ENCODE data around the gene PADI3.

Gene PADI3

DNA sequence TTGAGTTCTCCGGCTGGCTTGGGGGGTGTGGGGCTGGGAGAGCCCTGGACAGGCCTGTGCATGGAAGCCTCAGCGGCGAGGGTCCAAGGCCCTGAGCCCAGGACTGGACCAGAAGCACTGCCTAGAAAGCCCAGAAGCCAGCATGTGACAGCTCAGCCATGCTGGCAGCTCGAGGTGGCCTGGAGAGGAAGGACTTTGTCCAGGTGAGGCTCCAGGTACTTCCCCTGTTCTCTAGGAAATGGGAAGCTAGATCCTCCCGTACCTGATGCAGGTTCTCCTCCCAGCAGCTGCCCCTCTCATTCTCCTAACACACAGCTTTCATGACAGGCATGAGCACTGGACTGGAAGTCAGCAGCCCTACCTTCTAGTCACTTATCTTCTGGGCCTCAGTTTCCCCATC is 6.4 kb downstream of the PADI3 start:
- peaks cover 2% of the 10 kb centered on the region for H3K27me3 ChIP-seq (ENCODE audit: control insufficient read depth, insufficient read depth, low read length)

DNA sequence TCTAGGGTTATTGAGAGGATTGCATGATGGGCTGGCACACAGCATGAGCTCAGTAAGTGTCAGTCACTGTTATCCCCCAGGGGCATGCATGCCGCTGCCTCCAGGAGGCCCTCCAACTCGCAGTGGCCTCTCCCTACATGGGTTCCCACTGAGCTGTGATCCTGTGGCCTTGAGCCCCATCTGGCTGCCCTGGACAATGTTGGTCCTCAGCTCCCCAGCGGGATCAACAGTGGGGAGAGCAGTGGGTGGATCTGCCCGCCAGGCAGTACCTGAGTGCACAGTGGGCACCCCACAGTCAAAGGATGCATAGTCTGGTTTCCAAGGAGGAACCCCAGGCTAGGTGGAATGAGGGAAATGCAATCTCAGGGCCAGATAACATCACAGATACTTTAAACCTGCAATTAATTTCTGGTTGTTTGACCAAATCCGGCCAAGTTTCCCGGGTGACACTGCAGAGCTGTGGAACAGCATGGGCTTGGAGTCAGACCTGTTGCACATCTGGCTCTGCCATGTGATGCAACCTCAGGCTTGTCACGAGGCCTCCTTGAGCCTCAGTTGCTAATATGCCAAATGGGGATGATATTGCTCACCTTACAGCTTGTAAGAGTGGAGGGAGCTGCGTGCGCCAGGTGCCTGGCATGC is 9.3 kb downstream of the PADI3 start:
- H3K4me3 ChIP-seq (ENCODE audit: low read length) = no peak overlapping the region
- H3K27me3 ChIP-seq (ENCODE audit: control insufficient read depth, insufficient read depth, low read length) = peaks cover 1% of the 10 kb centered on the region
- no peaks in the 10 kb centered on the region for H3K36me3 ChIP-seq (ENCODE audit: control insufficient read depth, insufficient read depth, low read length)
- H3K9ac ChIP-seq (ENCODE audit: low read length) = no peak overlapping the region
- no peaks in the 10 kb centered on the region for H3K4me1 ChIP-seq (ENCODE audit: control insufficient read depth, insufficient read depth, low read length)
- no peak overlapping the region for H3K27ac ChIP-seq (ENCODE audit: low read depth, low read length)

More for the DNA sequence above, 6.4 kb downstream of the PADI3 start:
- H3K36me3 ChIP-seq (ENCODE audit: control insufficient read depth, insufficient read depth, low read length) = no peaks in the 10 kb centered on the region
- H3K27ac ChIP-seq (ENCODE audit: low read depth, low read length) = no peak overlapping the region
- no peak overlapping the region for H3K4me3 ChIP-seq (ENCODE audit: low read length)
- H3K4me1 ChIP-seq (ENCODE audit: control insufficient read depth, insufficient read depth, low read length) = no peaks in the 10 kb centered on the region
- H3K9ac ChIP-seq (ENCODE audit: low read length) = no peak overlapping the region

DNA sequence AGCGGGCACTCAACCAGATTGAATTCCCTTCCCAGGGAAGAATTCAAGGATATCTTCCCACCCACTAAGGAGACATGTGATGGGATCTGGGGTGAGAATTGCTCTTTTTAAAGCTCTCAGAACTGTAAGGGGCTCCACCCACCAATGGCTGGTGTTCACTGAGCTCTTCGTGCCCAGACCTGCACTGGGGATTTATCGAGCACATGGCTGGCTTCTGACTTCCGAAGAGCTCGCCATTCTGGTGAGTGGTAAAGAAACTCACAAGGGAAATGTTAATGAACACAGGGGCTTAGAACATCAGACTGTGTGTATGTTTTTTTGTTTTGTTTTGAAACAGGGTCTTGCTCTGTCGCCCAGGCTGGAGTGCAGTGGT is 9.8 kb downstream of the PADI3 start:
- H3K27ac ChIP-seq (ENCODE audit: low read depth, low read length) = no peak overlapping the region
- H3K9ac ChIP-seq (ENCODE audit: low read length) = no peak overlapping the region
- H3K36me3 ChIP-seq (ENCODE audit: control insufficient read depth, insufficient read depth, low read length) = no peaks in the 10 kb centered on the region
- H3K27me3 ChIP-seq (ENCODE audit: control insufficient read depth, insufficient read depth, low read length) = no peaks in the 10 kb centered on the region
- H3K4me3 ChIP-seq (ENCODE audit: low read length) = no peak overlapping the region
- H3K4me1 ChIP-seq (ENCODE audit: control insufficient read depth, insufficient read depth, low read length) = no peaks in the 10 kb centered on the region

DNA sequence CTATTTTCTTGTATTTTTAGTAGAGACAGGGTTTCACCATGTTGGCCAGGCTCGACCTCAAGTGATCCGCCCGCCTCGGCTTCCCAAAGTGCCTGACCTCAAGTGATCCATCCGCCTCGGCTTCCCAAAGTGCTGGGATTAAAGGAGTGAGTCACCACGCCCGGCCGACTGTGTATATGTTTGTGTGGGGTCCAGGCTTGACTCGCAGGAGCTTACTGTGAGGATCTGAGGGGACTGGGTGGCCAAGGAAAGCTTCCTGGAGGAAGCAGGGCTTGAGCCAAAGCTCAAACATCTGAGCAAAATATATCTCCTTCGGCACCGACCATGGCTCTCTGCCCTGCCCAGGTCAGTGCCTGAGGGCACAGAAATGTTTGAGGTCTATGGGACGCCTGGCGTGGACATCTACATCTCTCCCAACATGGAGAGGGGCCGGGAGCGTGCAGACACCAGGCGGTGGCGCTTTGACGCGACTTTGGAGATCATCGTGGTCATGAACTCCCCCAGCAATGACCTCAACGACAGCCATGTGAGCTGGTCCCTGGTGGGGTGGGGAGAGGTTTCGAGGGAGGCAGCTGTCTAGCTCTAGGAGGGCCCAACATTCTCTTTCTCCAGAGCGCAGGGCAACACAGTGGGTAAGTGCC is 10.5 kb downstream of the PADI3 start:
- Histone ChIP-seq H3K27me3 (ENCODE audit: control insufficient read depth, insufficient read depth, low read length) (no peaks in the 10 kb centered on the region), H3K27ac (ENCODE audit: low read depth, low read length) (no peak overlapping the region), H3K36me3 (ENCODE audit: control insufficient read depth, insufficient read depth, low read length) (no peaks in the 10 kb centered on the region), H3K9ac (ENCODE audit: low read length) (no peak overlapping the region), H3K4me3 (ENCODE audit: low read length) (no peak overlapping the region), H3K4me1 (ENCODE audit: control insufficient read depth, insufficient read depth, low read length) (no peaks in the 10 kb centered on the region)

DNA sequence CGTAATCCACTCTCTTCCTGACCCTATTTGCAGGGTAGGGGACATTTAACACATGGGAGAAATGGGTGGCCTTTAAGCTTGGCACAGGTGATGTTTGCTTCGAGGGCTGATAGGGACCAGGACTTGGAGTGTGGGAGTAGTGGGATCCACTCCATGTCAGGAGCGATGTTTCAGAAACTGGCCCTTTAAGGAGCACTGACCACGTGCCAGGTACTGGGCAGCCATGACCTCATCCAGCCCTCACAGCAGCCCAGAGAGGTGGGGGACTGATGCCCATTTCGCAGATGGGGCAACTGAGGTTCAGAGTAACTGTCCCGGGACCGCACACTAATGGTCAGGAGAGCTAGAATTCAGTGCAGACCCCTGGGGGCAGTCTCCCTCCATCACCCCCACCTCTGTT is 11.4 kb downstream of the PADI3 start:
- H3K4me1 ChIP-seq (ENCODE audit: control insufficient read depth, insufficient read depth, low read length) = no peaks in the 10 kb centered on the region
- H3K4me3 ChIP-seq (ENCODE audit: low read length) = no peak overlapping the region
- H3K36me3 ChIP-seq (ENCODE audit: control insufficient read depth, insufficient read depth, low read length) = no peaks in the 10 kb centered on the region
- H3K27me3 ChIP-seq (ENCODE audit: control insufficient read depth, insufficient read depth, low read length) = no peaks in the 10 kb centered on the region
- H3K27ac ChIP-seq (ENCODE audit: low read depth, low read length) = no peak overlapping the region
- H3K9ac ChIP-seq (ENCODE audit: low read length) = no peak overlapping the region

DNA sequence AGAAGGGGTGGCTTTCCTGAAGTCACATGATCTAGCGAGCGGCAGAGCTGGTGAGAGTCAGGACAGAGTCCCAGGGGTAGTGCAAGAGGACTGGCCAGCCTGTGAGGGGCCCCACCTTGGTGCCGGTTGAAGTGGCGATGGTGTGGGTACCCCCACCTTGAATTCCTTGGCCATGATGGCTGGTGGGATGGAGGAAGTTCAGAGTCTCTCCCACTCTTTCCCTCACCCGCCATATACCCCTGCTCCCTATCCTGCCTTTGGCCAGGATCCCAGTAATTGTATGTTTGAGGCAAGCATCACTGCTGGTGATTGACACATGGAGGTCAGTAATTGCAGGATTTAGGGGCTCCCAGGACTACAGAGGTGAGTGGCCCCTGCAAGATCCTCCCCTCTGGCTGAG is 11.8 kb downstream of the PADI3 start:
- H3K27ac ChIP-seq (ENCODE audit: low read depth, low read length) = no peak overlapping the region
- H3K36me3 ChIP-seq (ENCODE audit: control insufficient read depth, insufficient read depth, low read length) = no peaks in the 10 kb centered on the region
- no peaks in the 10 kb centered on the region for H3K27me3 ChIP-seq (ENCODE audit: control insufficient read depth, insufficient read depth, low read length)
- H3K4me1 ChIP-seq (ENCODE audit: control insufficient read depth, insufficient read depth, low read length) = no peaks in the 10 kb centered on the region
- no peak overlapping the region for H3K4me3 ChIP-seq (ENCODE audit: low read length)
- no peak overlapping the region for H3K9ac ChIP-seq (ENCODE audit: low read length)

DNA sequence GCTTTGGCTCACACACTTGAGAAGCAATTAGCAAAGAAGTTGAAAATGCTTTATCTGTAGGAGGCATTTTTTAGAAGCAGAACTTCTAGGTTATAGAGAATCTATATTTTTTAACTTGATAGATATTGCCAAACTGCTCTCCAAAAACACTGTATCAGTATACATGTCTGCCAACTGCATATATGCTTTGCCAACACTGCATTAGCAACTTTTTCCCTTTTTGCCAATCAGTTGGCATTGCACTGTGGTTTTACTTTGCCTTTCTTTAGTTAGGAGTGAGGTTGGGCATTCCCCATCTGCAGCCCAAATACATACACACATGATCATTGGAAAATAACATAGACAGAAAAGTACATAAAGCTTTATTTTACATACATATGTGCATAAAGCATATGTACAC is 15.0 kb downstream of the PADI3 start:
- no peaks in the 10 kb centered on the region for H3K4me1 ChIP-seq (ENCODE audit: control insufficient read depth, insufficient read depth, low read length)
- no peaks in the 10 kb centered on the region for H3K36me3 ChIP-seq (ENCODE audit: control insufficient read depth, insufficient read depth, low read length)
- no peak overlapping the region for H3K27ac ChIP-seq (ENCODE audit: low read depth, low read length)
- H3K4me3 ChIP-seq (ENCODE audit: low read length) = no peak overlapping the region
- no peaks in the 10 kb centered on the region for H3K27me3 ChIP-seq (ENCODE audit: control insufficient read depth, insufficient read depth, low read length)
- no peak overlapping the region for H3K9ac ChIP-seq (ENCODE audit: low read length)

DNA sequence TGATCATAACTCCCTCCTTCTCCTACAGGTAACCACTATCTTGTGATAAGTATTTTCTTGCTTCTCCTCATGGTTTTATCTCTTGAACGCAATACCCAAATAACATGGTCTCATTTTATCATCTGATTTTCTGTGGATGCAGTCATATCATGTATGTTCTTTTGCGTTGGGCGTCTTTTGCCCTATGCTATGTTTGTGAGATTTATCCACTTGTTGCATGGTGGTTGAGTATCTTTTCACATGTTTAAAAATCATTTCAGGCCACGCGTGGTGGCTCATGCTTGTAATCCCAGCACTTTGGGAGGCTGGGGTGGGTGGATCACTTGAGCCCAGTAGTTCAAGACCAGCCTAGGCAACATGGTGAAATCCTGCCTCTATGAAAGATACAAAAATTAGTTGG is 15.6 kb downstream of the PADI3 start:
- no peak overlapping the region for H3K9ac ChIP-seq (ENCODE audit: low read length)
- no peaks in the 10 kb centered on the region for H3K36me3 ChIP-seq (ENCODE audit: control insufficient read depth, insufficient read depth, low read length)
- no peak overlapping the region for H3K4me3 ChIP-seq (ENCODE audit: low read length)
- no peaks in the 10 kb centered on the region for H3K4me1 ChIP-seq (ENCODE audit: control insufficient read depth, insufficient read depth, low read length)
- H3K27me3 ChIP-seq (ENCODE audit: control insufficient read depth, insufficient read depth, low read length) = no peaks in the 10 kb centered on the region
- no peak overlapping the region for H3K27ac ChIP-seq (ENCODE audit: low read depth, low read length)

DNA sequence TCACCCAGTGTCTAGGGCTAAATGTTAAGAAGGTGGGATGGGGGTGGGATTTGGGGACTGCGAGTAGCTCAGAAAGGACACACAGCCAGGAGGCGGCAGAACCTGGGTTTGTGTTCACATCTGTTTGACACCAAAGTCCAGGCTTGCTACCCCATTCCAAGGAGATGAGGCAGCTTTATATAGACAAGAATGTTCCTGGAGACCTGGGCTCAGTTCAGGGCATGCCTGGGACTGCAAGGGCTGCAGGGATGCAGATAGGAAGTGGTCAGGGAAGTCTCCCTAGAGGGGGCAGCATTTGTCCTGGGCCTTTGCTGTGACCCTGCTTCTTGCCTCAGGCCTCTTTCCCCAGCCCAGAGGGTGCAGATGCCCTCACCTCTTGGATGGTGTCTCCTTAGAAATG is 16.3 kb downstream of the PADI3 start:
- Histone ChIP-seq H3K9ac (ENCODE audit: low read length) (no peak overlapping the region), H3K36me3 (ENCODE audit: control insufficient read depth, insufficient read depth, low read length) (no peaks in the 10 kb centered on the region), H3K27ac (ENCODE audit: low read depth, low read length) (no peak overlapping the region), H3K4me3 (ENCODE audit: low read length) (no peak overlapping the region), H3K27me3 (ENCODE audit: control insufficient read depth, insufficient read depth, low read length) (no peaks in the 10 kb centered on the region), H3K4me1 (ENCODE audit: control insufficient read depth, insufficient read depth, low read length) (no peaks in the 10 kb centered on the region)

DNA sequence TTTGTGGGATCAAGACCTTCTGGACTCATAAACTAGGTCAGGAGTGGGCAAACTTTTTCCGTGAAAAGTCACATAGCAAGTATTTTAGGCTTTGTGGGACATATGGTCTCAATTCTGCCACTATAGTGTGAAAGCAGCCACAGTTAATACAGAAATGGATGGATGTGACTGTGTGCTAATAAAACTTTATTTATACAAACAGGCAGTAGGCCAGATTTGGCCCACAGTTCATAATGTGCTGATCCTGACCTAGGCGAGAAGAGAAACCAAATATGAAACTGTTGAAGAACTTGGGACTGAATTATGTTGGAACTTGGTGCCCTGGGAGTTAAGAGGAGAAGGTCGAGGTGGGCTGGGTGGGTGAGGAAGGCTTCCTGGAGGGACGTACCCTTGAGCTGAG is 17.1 kb downstream of the PADI3 start:
- Histone ChIP-seq H3K36me3 (ENCODE audit: control insufficient read depth, insufficient read depth, low read length) (no peaks in the 10 kb centered on the region), H3K27me3 (ENCODE audit: control insufficient read depth, insufficient read depth, low read length) (no peaks in the 10 kb centered on the region), H3K4me3 (ENCODE audit: low read length) (no peak overlapping the region), H3K4me1 (ENCODE audit: control insufficient read depth, insufficient read depth, low read length) (no peaks in the 10 kb centered on the region), H3K27ac (ENCODE audit: low read depth, low read length) (no peak overlapping the region), H3K9ac (ENCODE audit: low read length) (no peak overlapping the region)

DNA sequence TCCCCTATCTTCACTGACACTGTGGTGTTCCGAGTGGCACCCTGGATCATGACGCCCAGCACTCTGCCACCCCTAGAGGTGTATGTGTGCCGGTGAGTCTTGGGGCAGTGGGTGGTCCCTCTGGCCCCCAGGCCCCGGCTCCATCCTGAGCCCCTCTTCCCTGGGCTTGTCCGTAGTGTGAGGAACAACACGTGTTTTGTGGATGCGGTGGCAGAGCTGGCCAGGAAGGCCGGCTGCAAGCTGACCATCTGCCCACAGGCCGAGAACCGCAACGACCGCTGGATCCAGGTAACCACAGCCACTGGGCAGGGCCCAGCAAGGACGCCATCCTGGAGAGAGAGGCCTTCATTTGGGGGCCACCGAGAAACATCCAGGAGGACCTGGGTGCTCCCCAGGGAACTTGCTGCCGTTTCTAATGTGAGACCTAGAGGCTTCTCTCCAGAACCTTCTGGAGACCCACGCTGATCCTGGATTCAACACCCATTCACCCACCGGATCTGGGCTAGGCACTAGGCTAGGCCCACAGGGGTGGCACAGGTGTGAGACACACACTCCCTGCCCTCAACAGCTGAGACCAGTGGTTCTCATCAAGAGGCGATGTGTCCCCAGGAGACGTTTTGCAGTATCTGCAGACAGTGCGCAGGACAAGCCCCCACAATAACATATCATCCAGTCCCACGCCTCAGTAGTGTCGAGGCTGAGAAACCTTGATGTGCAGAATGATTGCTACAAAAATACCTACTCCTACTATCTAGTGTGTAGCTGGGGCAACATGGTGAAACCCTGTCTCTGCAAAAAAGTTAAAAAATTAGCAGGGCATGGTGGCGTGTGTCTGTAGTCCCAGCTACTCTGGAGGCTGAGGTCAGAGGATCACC is 22.2 kb downstream of the PADI3 start:
- Histone ChIP-seq H3K9ac (ENCODE audit: low read length) (no peak overlapping the region), H3K4me1 (ENCODE audit: control insufficient read depth, insufficient read depth, low read length) (no peaks in the 10 kb centered on the region), H3K27me3 (ENCODE audit: control insufficient read depth, insufficient read depth, low read length) (peaks cover 9% of the 10 kb centered on the region), H3K4me3 (ENCODE audit: low read length) (no peak overlapping the region), H3K36me3 (ENCODE audit: control insufficient read depth, insufficient read depth, low read length) (no peaks in the 10 kb centered on the region), H3K27ac (ENCODE audit: low read depth, low read length) (no peak overlapping the region)

DNA sequence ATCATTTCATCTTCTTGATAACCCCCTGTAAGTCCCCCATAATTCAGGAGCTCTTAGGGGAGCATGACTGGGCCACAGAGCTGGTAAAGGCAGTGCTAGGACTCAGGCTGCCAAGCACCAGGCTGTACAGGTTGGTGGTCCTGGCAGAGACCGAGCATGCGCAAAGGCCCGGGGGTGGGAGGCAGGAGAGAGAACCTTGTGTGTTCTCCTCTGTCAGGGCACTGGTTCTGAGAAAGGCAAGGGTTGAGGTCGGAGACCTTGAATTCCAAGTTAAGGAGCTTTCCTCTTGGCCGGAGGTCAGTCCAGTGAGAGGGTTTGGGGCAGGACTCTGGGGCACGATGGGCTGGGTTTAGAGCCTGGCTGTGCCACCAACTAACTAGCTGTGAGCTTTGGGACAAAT is 23.2 kb downstream of the PADI3 start:
- Histone ChIP-seq H3K4me3 (ENCODE audit: low read length) (no peak overlapping the region), H3K27me3 (ENCODE audit: control insufficient read depth, insufficient read depth, low read length) (peaks cover 9% of the 10 kb centered on the region), H3K4me1 (ENCODE audit: control insufficient read depth, insufficient read depth, low read length) (no peaks in the 10 kb centered on the region), H3K27ac (ENCODE audit: low read depth, low read length) (no peak overlapping the region), H3K9ac (ENCODE audit: low read length) (no peak overlapping the region), H3K36me3 (ENCODE audit: control insufficient read depth, insufficient read depth, low read length) (no peaks in the 10 kb centered on the region)

Measured in rectal smooth muscle tissue (tissue), 1 donor.